PC-9 (cell line): ENCODE results near the gene FAM171A1. TPM values are rescaled to one million over a fixed set of nuclear protein-coding genes. Genes with fewer than 3 reads are reported as not detected.
"Not testable (repeated sequence)": the region's sequence is repeated elsewhere in the genome, so short reads cannot be mapped to it uniquely, and the experiment has no call there.

Experiments
- BruUV-seq: library from RNA; stranded (reverse); fragments of 400-500 nt; replicated peaks from 2 replicates; lab custom pipeline; 2021; lab: Mats Ljungman, UMichigan
- CTCF ChIA-PET: fragments of 300-600 bp; sonication (Branson Sonifier 250); formaldehyde crosslinking; loops from one replicate; lab custom pipeline; 2022; ENCODE audit warnings: antibody characterized with exemption; lab: Charles Lee
- POLR2A ChIA-PET: fragments of 300-600 bp; sonication (Branson Sonifier 250); formaldehyde crosslinking; loops from one replicate; lab custom pipeline; 2022; ENCODE audit warnings: antibody characterized with exemption; ENCODE audit not compliant: unreplicated experiment; lab: Charles Lee
- DNase-seq, 2 experiments: peaks; one replicate each; pipeline versions ENCODE4 v3.0.0 to v3.0.0-alpha.2; 2015 to 2022; ENCODE audit warnings: mixed read lengths in 1 of 2
- H2AFZ ChIP-seq: fragments of 200-600 bp; sonication (generic); 2 replicates; pipeline ENCODE4 v1.8.1; 2017; ENCODE audit warnings: antibody characterized with exemption
- H3F3A ChIP-seq: fragments of 200-600 bp; sonication (generic); 2 replicates; pipeline ENCODE4 v1.8.1; 2017; ENCODE audit warnings: antibody characterized with exemption, mild to moderate bottlenecking, low read depth; ENCODE audit not compliant: insufficient read depth
- H3K27ac ChIP-seq: fragments of 200-600 bp; sonication (generic); 2 replicates; pipeline ENCODE4 v1.6.1; 2016; ENCODE audit warnings: mixed run types
- H3K27me3 ChIP-seq: fragments of 200-600 bp; sonication (generic); 2 replicates; pipeline ENCODE4 v1.6.1; 2016; ENCODE audit warnings: low read depth, mixed run types; ENCODE audit not compliant: insufficient read depth
- H3K36me3 ChIP-seq: fragments of 200-600 bp; sonication (generic); 2 replicates; pipeline ENCODE4 v1.6.1; 2016; ENCODE audit warnings: low read depth, mixed run types
- H3K4me1 ChIP-seq: fragments of 200-600 bp; sonication (generic); replicated peaks from 2 replicates; pipeline ENCODE4 v1.6.1; 2016; ENCODE audit warnings: mixed run types; ENCODE audit not compliant: insufficient read depth
- H3K4me2 ChIP-seq: fragments of 200-600 bp; sonication (generic); 2 replicates; pipeline ENCODE4 v1.6.1; 2017; ENCODE audit warnings: mixed run types
- H3K4me3 ChIP-seq: fragments of 200-600 bp; sonication (generic); 2 replicates; pipeline ENCODE4 v1.6.1; 2016; ENCODE audit warnings: mixed run types
- H3K79me2 ChIP-seq: fragments of 200-600 bp; sonication (generic); 2 replicates; pipeline ENCODE4 v1.6.1; 2017; ENCODE audit warnings: low read depth, mixed run types
- H3K9me2 ChIP-seq: fragments of 200-600 bp; sonication (generic); 2 replicates; pipeline ENCODE4 v1.8.1; 2017; ENCODE audit warnings: mild to moderate bottlenecking; ENCODE audit not compliant: insufficient read depth
- H3K9me3 ChIP-seq: fragments of 200-600 bp; sonication (generic); 2 replicates; pipeline ENCODE4 v1.8.1; 2016; ENCODE audit warnings: low read depth; ENCODE audit not compliant: insufficient read depth
- H4K20me1 ChIP-seq: fragments of 200-600 bp; sonication (generic); 2 replicates; pipeline ENCODE4 v1.8.1; 2017; ENCODE audit not compliant: insufficient read depth
- CTCF ChIP-seq: fragments of 200-600 bp; sonication (generic); conservative IDR thresholded peaks from 2 replicates; pipeline ENCODE4 v1.6.1; 2017; ENCODE audit warnings: mixed run types, antibody characterized with exemption, mild to moderate bottlenecking, moderate library complexity
- EZH2 ChIP-seq: fragments of 200-600 bp; sonication (generic); IDR thresholded peaks from 2 replicates; pipeline ENCODE4 v1.8.0; 2017; ENCODE audit warnings: antibody characterized with exemption, low read depth
- intact Hi-C: fragments of 100-400 bp; cut with micrococcal nuclease; formaldehyde crosslinking; loops from one replicate; pipeline ENCODE4 v1.10.0; 2022; ENCODE audit not compliant: unreplicated experiment
- total RNA-seq: library from RNA; stranded (reverse); gene quantifications from 2 replicates; pipeline ENCODE4 v1.2.3, GENCODE V29; 2021

The FAM171A1 gene
- total RNA-seq, 1 experiment from 2014 or later, result 3.0 TPM

GRCh38 chr10:15405319-15405718 is 34.2 kb upstream of the FAM171A1 start:
- Histone ChIP-seq H3K79me2 (no peaks in the 10 kb centered on the region), H3K9me2 (no peaks in the 10 kb centered on the region), H3K27ac (no peak overlapping the region), H3K4me3 (no peak overlapping the region), H4K20me1 (no peaks in the 10 kb centered on the region), H3F3A (no peaks in the 10 kb centered on the region), H3K27me3 (no peaks in the 10 kb centered on the region; the same call in 1 of the 2 replicates), H3K36me3 (no peaks in the 10 kb centered on the region), H3K4me1 (no peaks in the 10 kb centered on the region), H3K9me3 (no peaks in the 10 kb centered on the region), H2AFZ (no peak overlapping the region), H3K4me2 (no peak overlapping the region)
- TF ChIP-seq CTCF, result no peak
- no peak for TF ChIP-seq EZH2
- DNase-seq, result no peak
- ChIA-PET POLR2A (no interaction called here), CTCF (no interaction called here)
- no TSS peak for BruUV-seq
- intact Hi-C loops, result no loop called here

- Histone ChIP-seq H3K9me2 (no peaks in the 10 kb centered on the region), H3K4me1 (no peaks in the 10 kb centered on the region), H3K79me2 (no peaks in the 10 kb centered on the region), H3K4me3 (no peak overlapping the region), H3K9me3 (no peaks in the 10 kb centered on the region), H3K36me3 (no peaks in the 10 kb centered on the region), H3K27ac (no peak overlapping the region), H4K20me1 (no peaks in the 10 kb centered on the region), H3K27me3 (no peaks in the 10 kb centered on the region; the same call in 1 of the 2 replicates), H2AFZ (no peak overlapping the region), H3K4me2 (no peak overlapping the region), H3F3A (no peaks in the 10 kb centered on the region)
- TF ChIP-seq EZH2 (no peak), CTCF (no peak)
- intact Hi-C loops, result no loop called here
- ChIA-PET POLR2A (no interaction called here), CTCF (no interaction called here)
- no TSS peak for BruUV-seq
- no peak for DNase-seq
Measured at GRCh38 chr10:15401382-15401781, 30.3 kb upstream of the FAM171A1 start.

- H3K4me3 ChIP-seq, H4K20me1 ChIP-seq, H3K4me2 ChIP-seq, H3K36me3 ChIP-seq, H3K9me2 ChIP-seq, H3K27me3 ChIP-seq, H3K4me1 ChIP-seq, H3F3A ChIP-seq, H2AFZ ChIP-seq, POLR2A ChIA-PET, H3K9me3 ChIP-seq, CTCF ChIA-PET, intact Hi-C loops, DNase-seq, BruUV-seq, H3K27ac ChIP-seq, H3K79me2 ChIP-seq: not testable (repeated sequence)
Measured at GRCh38 chr10:15400461-15400860, 29.4 kb upstream of the FAM171A1 start.

- BruUV-seq, result no TSS peak
- no peak overlapping the region for H3K4me2 ChIP-seq
- no peaks in the 10 kb centered on the region for H3F3A ChIP-seq
- TF ChIP-seq CTCF (no peak), EZH2 (no peak)
- ChIA-PET CTCF (no interaction called here), POLR2A (no interaction called here)
- H3K4me1 ChIP-seq, result no peaks in the 10 kb centered on the region
- no peak overlapping the region for H2AFZ ChIP-seq
- no peaks in the 10 kb centered on the region for H3K27me3 ChIP-seq
- H3K79me2 ChIP-seq, result no peaks in the 10 kb centered on the region
- DNase-seq, result no peak
- H4K20me1 ChIP-seq, result no peaks in the 10 kb centered on the region
- H3K36me3 ChIP-seq, result no peaks in the 10 kb centered on the region
- no peak overlapping the region for H3K27ac ChIP-seq
- H3K9me3 ChIP-seq, result no peaks in the 10 kb centered on the region
- H3K9me2 ChIP-seq, result no peaks in the 10 kb centered on the region
- no peak overlapping the region for H3K4me3 ChIP-seq
- intact Hi-C loops, result no loop called here
Measured at GRCh38 chr10:15399060-15399661, 28.1 kb upstream of the FAM171A1 start.
